OCI-LY1 (cell line): Measurements from ENCODE around the gene CACNA2D3.

Source experiments
- H2AFZ ChIP-seq: fragments of 200-600 bp; sonication (generic), shearing (Covaris generic); 2 replicates; pipeline ENCODE4 v1.6.0; 2014; ENCODE audit warnings: antibody characterized with exemption, mild to moderate bottlenecking, low read length
- H3F3A ChIP-seq: fragments of 200-600 bp; sonication (generic), shearing (Covaris generic); 2 replicates; pipeline ENCODE4 v1.6.0; 2014; ENCODE audit warnings: mild to moderate bottlenecking, antibody characterized with exemption, low read length, moderate library complexity; ENCODE audit not compliant: insufficient read depth
- H3K27ac ChIP-seq: fragments of 200-600 bp; sonication (generic); 2 replicates; pipeline ENCODE4 v1.5.1; 2014; ENCODE audit warnings: low read length, mixed run types, mild to moderate bottlenecking, low read depth; ENCODE audit not compliant: poor library complexity, severe bottlenecking
- H3K27me3 ChIP-seq: fragments of 200-600 bp; sonication (generic); 2 replicates; pipeline ENCODE4 v1.6.0; 2014; ENCODE audit warnings: antibody characterized with exemption, mild to moderate bottlenecking, low read length, moderate library complexity; ENCODE audit not compliant: insufficient read depth
- H3K36me3 ChIP-seq: fragments of 200-600 bp; sonication (generic); 2 replicates; pipeline ENCODE4 v1.6.1; 2014; ENCODE audit warnings: mild to moderate bottlenecking, antibody characterized with exemption, low read length, moderate library complexity, mixed read lengths; ENCODE audit not compliant: insufficient read depth
- H3K4me1 ChIP-seq: fragments of 200-600 bp; sonication (generic); 2 replicates; pipeline ENCODE4 v1.5.1; 2014; ENCODE audit warnings: mild to moderate bottlenecking, low read length, moderate library complexity; ENCODE audit not compliant: insufficient read depth, severe bottlenecking
- H3K4me2 ChIP-seq: fragments of 200-600 bp; sonication (generic), shearing (Covaris generic); 2 replicates; pipeline ENCODE4 v1.6.1; 2014; ENCODE audit warnings: low read length
- H3K4me3 ChIP-seq: fragments of 200-600 bp; sonication (generic); 2 replicates; pipeline ENCODE4 v1.5.1; 2014; ENCODE audit warnings: low read length, low read depth, mild to moderate bottlenecking, mixed read lengths; ENCODE audit not compliant: poor library complexity, severe bottlenecking
- H3K79me2 ChIP-seq: fragments of 200-600 bp; shearing (Covaris generic); 2 replicates; pipeline ENCODE4 v1.6.1; 2016; ENCODE audit warnings: mixed run types, low read length, mixed read lengths; ENCODE audit not compliant: insufficient read depth
- H3K9ac ChIP-seq: fragments of 200-600 bp; sonication (generic), shearing (Covaris generic); 2 replicates; pipeline ENCODE4 v1.6.1; 2014; ENCODE audit warnings: mild to moderate bottlenecking, low read length, mixed read lengths
- H3K9me2 ChIP-seq: fragments of 200-600 bp; sonication (generic), shearing (Covaris generic); 2 replicates; pipeline ENCODE4 v1.6.1; 2014; ENCODE audit warnings: low read depth, mild to moderate bottlenecking, low read length, mixed read lengths
- H3K9me3 ChIP-seq: fragments of 200-600 bp; shearing (Covaris generic); 2 replicates; pipeline ENCODE4 v1.6.1; 2014; ENCODE audit warnings: low read length, mixed read lengths
- H4K20me1 ChIP-seq: fragments of 200-600 bp; sonication (generic), shearing (Covaris generic); 2 replicates; pipeline ENCODE4 v1.6.0; 2016; ENCODE audit warnings: mild to moderate bottlenecking, low read length; ENCODE audit not compliant: insufficient read depth
- EZH2 ChIP-seq: fragments of 200-600 bp; sonication (generic), shearing (Covaris generic); IDR thresholded peaks from 2 replicates; pipeline ENCODE4 v1.8.0; 2017; ENCODE audit warnings: borderline replicate concordance, mixed run types, mild to moderate bottlenecking, antibody characterized with exemption, low read length, moderate library complexity, mixed read lengths
- TF ChIP-seq, protein P1 (sequence below): fragments of 200-600 bp; sonication (generic), shearing (Covaris generic); IDR thresholded peaks from 2 replicates; pipeline ENCODE4 v1.5.1; 2017; ENCODE audit warnings: mild to moderate bottlenecking, antibody characterized with exemption, low read length, moderate library complexity, mixed read lengths

CACNA2D3 gene

DNA sequence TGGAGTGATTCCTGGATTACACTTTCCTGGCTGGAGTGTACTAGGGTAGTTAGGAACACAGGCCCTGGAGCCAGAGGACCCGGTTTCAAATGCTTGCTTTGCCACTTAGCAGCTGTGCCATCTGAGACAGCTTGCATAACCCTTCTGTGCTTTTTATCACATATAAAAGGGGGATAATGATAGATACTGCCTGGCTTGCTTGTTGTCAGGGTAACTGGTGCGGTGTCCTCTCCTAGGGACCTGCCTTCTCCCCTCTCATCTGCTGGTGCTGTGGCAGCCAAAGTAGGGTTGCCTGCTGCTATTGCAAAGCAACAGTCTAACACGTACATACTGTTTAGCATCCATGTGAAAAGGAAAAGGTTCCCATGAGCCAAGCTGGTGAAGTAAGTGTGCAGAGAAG lies 667.7 kb downstream of the CACNA2D3 start:
- no peaks in the 10 kb centered on the region for H3K4me1 ChIP-seq
- no peak overlapping the region for H2AFZ ChIP-seq
- no peak overlapping the region for H3K4me3 ChIP-seq
- H3K27ac ChIP-seq: no peak overlapping the region
- H3K79me2 ChIP-seq: no peaks in the 10 kb centered on the region
- H3K9ac ChIP-seq: no peak overlapping the region
- no peaks in the 10 kb centered on the region for H3K27me3 ChIP-seq
- no peaks in the 10 kb centered on the region for H3K9me2 ChIP-seq
- TF ChIP-seq, protein P1, sequence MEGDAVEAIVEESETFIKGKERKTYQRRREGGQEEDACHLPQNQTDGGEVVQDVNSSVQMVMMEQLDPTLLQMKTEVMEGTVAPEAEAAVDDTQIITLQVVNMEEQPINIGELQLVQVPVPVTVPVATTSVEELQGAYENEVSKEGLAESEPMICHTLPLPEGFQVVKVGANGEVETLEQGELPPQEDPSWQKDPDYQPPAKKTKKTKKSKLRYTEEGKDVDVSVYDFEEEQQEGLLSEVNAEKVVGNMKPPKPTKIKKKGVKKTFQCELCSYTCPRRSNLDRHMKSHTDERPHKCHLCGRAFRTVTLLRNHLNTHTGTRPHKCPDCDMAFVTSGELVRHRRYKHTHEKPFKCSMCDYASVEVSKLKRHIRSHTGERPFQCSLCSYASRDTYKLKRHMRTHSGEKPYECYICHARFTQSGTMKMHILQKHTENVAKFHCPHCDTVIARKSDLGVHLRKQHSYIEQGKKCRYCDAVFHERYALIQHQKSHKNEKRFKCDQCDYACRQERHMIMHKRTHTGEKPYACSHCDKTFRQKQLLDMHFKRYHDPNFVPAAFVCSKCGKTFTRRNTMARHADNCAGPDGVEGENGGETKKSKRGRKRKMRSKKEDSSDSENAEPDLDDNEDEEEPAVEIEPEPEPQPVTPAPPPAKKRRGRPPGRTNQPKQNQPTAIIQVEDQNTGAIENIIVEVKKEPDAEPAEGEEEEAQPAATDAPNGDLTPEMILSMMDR: no peak
- TF ChIP-seq EZH2: no peak
- H4K20me1 ChIP-seq: no peaks in the 10 kb centered on the region
- H3K9me3 ChIP-seq: no peaks in the 10 kb centered on the region
- H3K36me3 ChIP-seq: no peaks in the 10 kb centered on the region
- no peaks in the 10 kb centered on the region for H3F3A ChIP-seq
- H3K4me2 ChIP-seq: no peak overlapping the region

DNA sequence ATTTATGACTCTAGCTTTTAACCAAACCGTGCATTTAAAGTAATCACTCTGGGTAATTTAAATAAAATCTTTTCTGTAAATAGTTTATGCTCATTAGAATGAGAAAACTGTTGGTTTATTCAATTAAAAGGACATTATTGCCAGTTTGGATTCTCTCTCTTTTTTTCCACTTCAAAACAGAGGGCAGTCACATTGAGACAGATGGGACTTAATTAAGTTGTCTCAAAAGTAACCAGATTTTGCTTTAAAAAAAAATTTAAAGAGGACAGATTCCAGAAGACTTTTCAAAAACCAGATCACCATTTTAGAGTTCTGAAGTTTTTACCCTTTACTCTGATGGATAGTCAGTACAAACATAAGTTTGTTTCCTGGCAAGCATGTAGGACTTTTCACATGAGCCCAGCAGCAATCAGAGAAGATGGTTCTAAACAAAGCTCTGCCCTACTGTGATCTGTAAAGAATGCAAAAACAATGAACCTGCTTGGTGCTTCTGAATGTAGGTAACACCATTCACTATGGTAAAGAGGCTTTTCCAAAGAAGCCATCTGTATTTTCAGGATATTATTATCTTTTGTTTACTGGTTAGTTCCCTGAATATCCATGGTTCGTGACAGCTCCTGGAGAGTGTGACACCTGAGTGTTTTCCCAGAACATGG lies 669.3 kb downstream of the CACNA2D3 start:
- no peaks in the 10 kb centered on the region for H3K4me1 ChIP-seq
- H2AFZ ChIP-seq: no peak overlapping the region
- H3K9me3 ChIP-seq: no peaks in the 10 kb centered on the region
- H3K9ac ChIP-seq: no peak overlapping the region
- H3K36me3 ChIP-seq: no peaks in the 10 kb centered on the region
- no peak overlapping the region for H3K4me3 ChIP-seq
- H3F3A ChIP-seq: no peaks in the 10 kb centered on the region
- no peaks in the 10 kb centered on the region for H3K27me3 ChIP-seq
- TF ChIP-seq, protein P1: no peak
- no peak for TF ChIP-seq EZH2
- no peaks in the 10 kb centered on the region for H3K9me2 ChIP-seq
- no peak overlapping the region for H3K4me2 ChIP-seq
- H3K27ac ChIP-seq: no peak overlapping the region
- H3K79me2 ChIP-seq: no peaks in the 10 kb centered on the region
- H4K20me1 ChIP-seq: no peaks in the 10 kb centered on the region

DNA sequence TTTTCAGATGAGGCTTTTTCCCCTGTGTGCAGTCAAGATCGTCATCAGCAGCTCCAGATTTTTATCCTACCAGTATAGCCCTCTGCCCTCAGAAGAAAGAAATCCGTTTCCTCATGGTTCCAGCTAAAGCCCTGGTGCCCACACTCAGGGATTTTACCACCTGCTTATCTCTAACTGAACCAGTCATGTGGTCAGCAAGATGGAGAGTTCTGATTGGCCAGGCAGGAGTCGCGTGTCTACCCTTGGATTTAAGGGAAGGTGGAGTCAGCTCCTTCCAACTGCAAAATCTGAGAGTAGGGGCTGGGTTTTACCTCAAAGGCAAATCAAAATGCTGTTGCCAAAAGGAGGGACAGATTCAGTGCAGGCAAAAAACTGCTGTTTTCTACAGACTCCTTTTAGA lies 670.2 kb downstream of the CACNA2D3 start:
- Histone ChIP-seq H3K36me3 (no peaks in the 10 kb centered on the region), H3K9me2 (no peaks in the 10 kb centered on the region), H3K4me1 (no peaks in the 10 kb centered on the region), H3K9ac (no peak overlapping the region), H3K79me2 (no peaks in the 10 kb centered on the region), H3K27ac (no peak overlapping the region), H3K9me3 (no peaks in the 10 kb centered on the region), H3K27me3 (no peaks in the 10 kb centered on the region), H3K4me2 (no peak overlapping the region), H3K4me3 (no peak overlapping the region), H2AFZ (no peak overlapping the region), H4K20me1 (no peaks in the 10 kb centered on the region), H3F3A (no peaks in the 10 kb centered on the region)
- TF ChIP-seq, protein P1: no peak
- no peak for TF ChIP-seq EZH2
